ENCODE measurements around the gene CIZ1.
"Not testable (repeated sequence)": the region's sequence is repeated elsewhere in the genome, so short reads cannot be mapped to it uniquely, and the experiment has no call there.

Gene CIZ1

GRCh38 chr9:128185979-128186965 lies 5.1 kb downstream of the CIZ1 start:
- Histone ChIP-seq H3K79me2 (ENCODE audit: control insufficient read depth, insufficient read depth, low read length, poor library complexity) (peaks cover 6% of the 10 kb centered on the region), H3K9me3 (ENCODE audit: insufficient read depth, low read depth, low read length) (no peaks in the 10 kb centered on the region), H2BK12ac (ENCODE audit: low read length) (no peak overlapping the region), H3K79me1 (ENCODE audit: low read length) (peaks cover 5% of the 10 kb centered on the region), H3K4me3 (ENCODE audit: low read depth, low read length) (no peak overlapping the region), H2AK5ac (ENCODE audit: low read length) (no peak overlapping the region), H4K12ac (ENCODE audit: low read depth, low read length) (no peak overlapping the region), H4K91ac (ENCODE audit: low read depth, low read length) (no peak overlapping the region), H2AFZ (ENCODE audit: insufficient read depth, low read length, poor library complexity) (no peak overlapping the region), H3K27me3 (ENCODE audit: insufficient read depth, low read length) (no peaks in the 10 kb centered on the region), H3K23ac (ENCODE audit: low read length) (no peak overlapping the region), H3K36me3 (ENCODE audit: control insufficient read depth in 1 of 2, insufficient read depth in 2 of 2, low read length in 2 of 2) (peaks cover 42 to 43% of the 10 kb centered on the region in 2 experiments), H4K8ac (ENCODE audit: low read depth, low read length) (no peak overlapping the region), H3K27ac (ENCODE audit: low read depth, low read length) (no peak overlapping the region), H2BK120ac (ENCODE audit: insufficient read depth, low read length, poor library complexity) (no peak overlapping the region), H3K4me1 (ENCODE audit: control insufficient read depth in 1 of 2, insufficient read depth in 2 of 2, low read length in 2 of 2) (peaks cover 5 to 7% of the 10 kb centered on the region in 2 experiments), H2BK5ac (ENCODE audit: low read depth, low read length, poor library complexity) (no peak overlapping the region), H3K14ac (ENCODE audit: low read length) (no peak overlapping the region), H3K9ac (ENCODE audit: low read length) (no peak overlapping the region), H3K4ac (ENCODE audit: low read depth, low read length) (no peak overlapping the region), H3K4me2 (ENCODE audit: low read length) (no peak overlapping the region), H3K18ac (ENCODE audit: low read length) (no peak overlapping the region)
- WGBS (ENCODE audit: extremely low coverage, insufficient coverage, insufficient read length), result no CpG with 5 or more reads among the region's 11 CpGs
- DNase-seq, result no peak

GRCh38 chr9:128182893-128183588 lies 8.3 kb downstream of the CIZ1 start:
- Histone ChIP-seq H4K91ac (ENCODE audit: low read depth, low read length) (no peak overlapping the region), H2AFZ (ENCODE audit: insufficient read depth, low read length, poor library complexity) (no peak overlapping the region)

DNA sequence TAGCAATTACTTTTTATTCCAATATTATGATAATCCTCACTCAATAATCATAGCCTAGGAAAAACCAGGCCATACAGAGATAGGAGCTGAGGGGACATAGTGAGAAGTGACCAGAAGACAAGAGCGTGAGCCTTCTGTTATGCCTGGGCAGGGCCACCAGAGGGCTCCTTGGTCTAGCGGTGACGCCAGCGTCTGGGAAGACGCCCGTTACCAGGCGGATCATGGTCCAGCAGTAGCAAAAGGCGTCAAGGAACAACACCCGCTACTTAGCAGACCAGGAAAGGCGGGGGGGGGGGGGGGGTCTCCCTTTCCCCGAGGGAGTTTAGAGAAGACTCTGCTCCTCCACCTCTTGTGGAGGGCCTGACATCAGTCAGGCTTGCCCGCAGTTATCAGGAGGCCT lies 9.9 kb downstream of the CIZ1 start:
- H3K4me1 ChIP-seq (ENCODE audit: control insufficient read depth in 1 of 2, insufficient read depth in 2 of 2, low read length in 2 of 2), result peaks cover 7 to 10% of the 10 kb centered on the region in 2 experiments
- H3K36me3 ChIP-seq (ENCODE audit: control insufficient read depth in 1 of 2, insufficient read depth in 2 of 2, low read length in 2 of 2), result peaks cover 59 to 64% of the 10 kb centered on the region in 2 experiments
- not testable (repeated sequence) for H4K91ac ChIP-seq (ENCODE audit: low read depth, low read length); H3K23ac ChIP-seq (ENCODE audit: low read length); H4K12ac ChIP-seq (ENCODE audit: low read depth, low read length); H2BK5ac ChIP-seq (ENCODE audit: low read depth, low read length, poor library complexity); H2AFZ ChIP-seq (ENCODE audit: insufficient read depth, low read length, poor library complexity); H3K18ac ChIP-seq (ENCODE audit: low read length); H3K79me2 ChIP-seq (ENCODE audit: control insufficient read depth, insufficient read depth, low read length, poor library complexity); H4K8ac ChIP-seq (ENCODE audit: low read depth, low read length); H2BK12ac ChIP-seq (ENCODE audit: low read length); H3K9me3 ChIP-seq (ENCODE audit: insufficient read depth, low read depth, low read length); H3K79me1 ChIP-seq (ENCODE audit: low read length); H3K9ac ChIP-seq (ENCODE audit: low read length); H3K14ac ChIP-seq (ENCODE audit: low read length); H3K4ac ChIP-seq (ENCODE audit: low read depth, low read length); H3K27me3 ChIP-seq (ENCODE audit: insufficient read depth, low read length); H2BK120ac ChIP-seq (ENCODE audit: insufficient read depth, low read length, poor library complexity); H3K4me2 ChIP-seq (ENCODE audit: low read length); H3K4me3 ChIP-seq (ENCODE audit: low read depth, low read length); H3K27ac ChIP-seq (ENCODE audit: low read depth, low read length); H2AK5ac ChIP-seq (ENCODE audit: low read length)
- peak; percentile 54 to 68 for DNase-seq
- no CpG with 5 or more reads among the region's 12 CpGs for WGBS (ENCODE audit: extremely low coverage, insufficient coverage, insufficient read length)

More at GRCh38 chr9:128182893-128183588, 8.3 kb downstream of the CIZ1 start:
- no peak overlapping the region for H3K18ac ChIP-seq (ENCODE audit: low read length)
- no peak overlapping the region for H3K4me2 ChIP-seq (ENCODE audit: low read length)
- no CpG with 5 or more reads among the region's 12 CpGs for WGBS (ENCODE audit: extremely low coverage, insufficient coverage, insufficient read length)
- no peak overlapping the region for H3K4ac ChIP-seq (ENCODE audit: low read depth, low read length)
- H4K8ac ChIP-seq (ENCODE audit: low read depth, low read length), result no peak overlapping the region
- peaks cover 7% of the 10 kb centered on the region for H3K9me3 ChIP-seq (ENCODE audit: insufficient read depth, low read depth, low read length)
- H2AK5ac ChIP-seq (ENCODE audit: low read length), result no peak overlapping the region
- H3K79me1 ChIP-seq (ENCODE audit: low read length), result no peaks in the 10 kb centered on the region
- no peak overlapping the region for H3K27ac ChIP-seq (ENCODE audit: low read depth, low read length)
- no peaks in the 10 kb centered on the region for H3K27me3 ChIP-seq (ENCODE audit: insufficient read depth, low read length)
- no peak overlapping the region for H3K23ac ChIP-seq (ENCODE audit: low read length)
- no peak overlapping the region for H2BK12ac ChIP-seq (ENCODE audit: low read length)
- no peak overlapping the region for H3K14ac ChIP-seq (ENCODE audit: low read length)
- no peak overlapping the region for H2BK5ac ChIP-seq (ENCODE audit: low read depth, low read length, poor library complexity)
- H4K12ac ChIP-seq (ENCODE audit: low read depth, low read length), result no peak overlapping the region
- DNase-seq, result no peak
- no peak overlapping the region for H3K9ac ChIP-seq (ENCODE audit: low read length)
- no peak overlapping the region for H2BK120ac ChIP-seq (ENCODE audit: insufficient read depth, low read length, poor library complexity)
- H3K36me3 ChIP-seq (ENCODE audit: control insufficient read depth in 1 of 2, insufficient read depth in 2 of 2, low read length in 2 of 2), result peaks cover 57 to 61% of the 10 kb centered on the region in 2 experiments
- no peak overlapping the region for H3K4me3 ChIP-seq (ENCODE audit: low read depth, low read length)
- H3K79me2 ChIP-seq (ENCODE audit: control insufficient read depth, insufficient read depth, low read length, poor library complexity), result no peaks in the 10 kb centered on the region
- H3K4me1 ChIP-seq (ENCODE audit: control insufficient read depth in 1 of 2, insufficient read depth in 2 of 2, low read length in 2 of 2), result peaks cover 0 to under 1% of the 10 kb centered on the region in 2 experiments

- no peak overlapping the region for H3K4ac ChIP-seq (ENCODE audit: low read depth, low read length)
- WGBS (ENCODE audit: extremely low coverage, insufficient coverage, insufficient read length), result no CpG with 5 or more reads among the region's 8 CpGs
- H3K9me3 ChIP-seq (ENCODE audit: insufficient read depth, low read depth, low read length), result peaks cover 7% of the 10 kb centered on the region
- no peak overlapping the region for H2BK5ac ChIP-seq (ENCODE audit: low read depth, low read length, poor library complexity)
- no peaks in the 10 kb centered on the region for H3K79me1 ChIP-seq (ENCODE audit: low read length)
- no peak overlapping the region for H3K23ac ChIP-seq (ENCODE audit: low read length)
- H2AK5ac ChIP-seq (ENCODE audit: low read length), result no peak overlapping the region
- H4K91ac ChIP-seq (ENCODE audit: low read depth, low read length), result no peak overlapping the region
- no peak overlapping the region for H3K27ac ChIP-seq (ENCODE audit: low read depth, low read length)
- H3K18ac ChIP-seq (ENCODE audit: low read length), result no peak overlapping the region
- peaks cover 7 to 10% of the 10 kb centered on the region in 2 experiments for H3K4me1 ChIP-seq (ENCODE audit: control insufficient read depth in 1 of 2, insufficient read depth in 2 of 2, low read length in 2 of 2)
- H3K36me3 ChIP-seq (ENCODE audit: control insufficient read depth in 1 of 2, insufficient read depth in 2 of 2, low read length in 2 of 2), result peaks cover 59 to 63% of the 10 kb centered on the region in 2 experiments
- H4K8ac ChIP-seq (ENCODE audit: low read depth, low read length), result no peak overlapping the region
- no peak overlapping the region for H3K4me3 ChIP-seq (ENCODE audit: low read depth, low read length)
- no peaks in the 10 kb centered on the region for H3K79me2 ChIP-seq (ENCODE audit: control insufficient read depth, insufficient read depth, low read length, poor library complexity)
- no peak for DNase-seq
- H3K14ac ChIP-seq (ENCODE audit: low read length), result no peak overlapping the region
- no peak overlapping the region for H2AFZ ChIP-seq (ENCODE audit: insufficient read depth, low read length, poor library complexity)
- no peaks in the 10 kb centered on the region for H3K27me3 ChIP-seq (ENCODE audit: insufficient read depth, low read length)
- H2BK120ac ChIP-seq (ENCODE audit: insufficient read depth, low read length, poor library complexity), result no peak overlapping the region
- no peak overlapping the region for H2BK12ac ChIP-seq (ENCODE audit: low read length)
- H4K12ac ChIP-seq (ENCODE audit: low read depth, low read length), result no peak overlapping the region
- H3K9ac ChIP-seq (ENCODE audit: low read length), result no peak overlapping the region
- H3K4me2 ChIP-seq (ENCODE audit: low read length), result no peak overlapping the region
Observed at GRCh38 chr9:128180447-128180846, 10.9 kb downstream of the CIZ1 start.
